Spleen (tissue), 11 donors: ENCODE data around the gene ZNF519. TPM values are rescaled to one million over a fixed set of nuclear protein-coding genes. Genes with fewer than 3 reads are reported as not detected.

Source experiments
- DNase-seq: peaks from one replicate; pipeline ENCODE4 v3.0.0-alpha.2; 2020
- H3K27ac ChIP-seq, 8 donors: fragments of 200-600 bp; sonication (generic) in 7 of 8; 1 replicate in 4 of 8; 2 replicates in 4 of 8; pipeline versions ENCODE4 v1.5.0 to v1.8.0; 2016 to 2021; ENCODE audit warnings: inconsistent platforms in 4 of 8, mild to moderate bottlenecking in 4 of 8, moderate library complexity in 1 of 8
- H3K27me3 ChIP-seq, 7 donors: fragments of 200-600 bp; sonication (generic) in 6 of 7; replicated peaks in 1 of 7; 1 replicate in 4 of 7; 2 replicates in 3 of 7; pipeline versions ENCODE4 v1.5.0 to v1.8.0; 2016 to 2021; ENCODE audit warnings: inconsistent platforms in 3 of 7, mild to moderate bottlenecking in 1 of 7
- H3K36me3 ChIP-seq, 6 donors: fragments of 200-600 bp; sonication (generic) in 5 of 6; 1 replicate in 4 of 6; 2 replicates in 2 of 6; pipeline versions ENCODE4 v1.5.0 to v1.8.0; 2016 to 2021; ENCODE audit warnings: inconsistent platforms in 2 of 6
- H3K4me1 ChIP-seq, 6 donors: fragments of 200-600 bp; sonication (generic) in 5 of 6; 1 replicate in 3 of 6; 2 replicates in 3 of 6; pipeline versions ENCODE4 v1.5.0 to v1.8.0; 2016 to 2021; ENCODE audit warnings: inconsistent platforms in 3 of 6
- H3K4me3 ChIP-seq, 8 donors: fragments of 200-600 bp; sonication (generic) in 7 of 8; 1 replicate in 4 of 8; 2 replicates in 4 of 8; pipeline versions ENCODE4 v1.5.0 to v1.8.0; 2016 to 2021; ENCODE audit warnings: inconsistent platforms in 4 of 8, mild to moderate bottlenecking in 4 of 8, moderate library complexity in 2 of 8
- H3K9me3 ChIP-seq, 8 donors: fragments of 200-600 bp; sonication (generic) in 7 of 8; 1 replicate in 4 of 8; 2 replicates in 4 of 8; pipeline versions ENCODE4 v1.5.0 to v1.8.0; 2016 to 2021; ENCODE audit warnings: inconsistent platforms in 4 of 8
- POLR2A ChIP-seq, 3 donors: fragments of 450-650 bp; IDR thresholded peaks; one replicate each; pipeline ENCODE4 v1.5.1; 2017; ENCODE audit warnings: antibody characterized with exemption in 3 of 3, mild to moderate bottlenecking in 1 of 3
- POLR2AphosphoS5 ChIP-seq, 3 donors: sonication (generic); formaldehyde crosslinking; IDR thresholded peaks; one replicate each; pipeline ENCODE4 v1.5.1; 2017; ENCODE audit warnings: antibody characterized with exemption in 3 of 3
- WGBS, 5 donors: extraction: QIAGEN DNeasy Blood & Tissue Kit in 3 of 5; methylation state at CpG; one replicate each; pipeline versions ENCODE4 v1.1.5 to v1.1.7; 2013 to 2018; 5-methylcytosine and 5-hydroxymethylcytosine counted together
- intact Hi-C: fragments of 100-400 bp; cut with DNase I; formaldehyde crosslinking; loops from one replicate; pipeline ENCODE4 v1.15.0; 2023; ENCODE audit warnings: low total_unique reads
- polyA plus RNA-seq, 3 donors: library from polyadenylated mRNA; stranded (reverse); fragments of 200-250 nt; gene quantifications; one replicate each; pipeline ENCODE4 v1.2.1, GENCODE V29; 2013
- total RNA-seq, 7 donors: library from RNA; depleted of rRNA in 3 of 7; stranded (reverse); fragments of >200 nt in 3 of 7; fragmentation: NEBNext Ultra II Directional in 4 of 7; extraction: Animal tissue kit (Norgen Biotek cat#: 25700) in 4 of 7; gene quantifications; one replicate each; pipeline versions ENCODE4 v1.1.0 to v1.2.1, GENCODE V29; 2016 to 2021
- TF ChIP-seq, protein P1 (sequence below), 11 experiments: fragments of 200-600 bp in 7 of 11; fragments of 450-650 bp in 4 of 11; sonication (generic) in 4 of 11; IDR thresholded peaks in 8 of 11; conservative IDR thresholded peaks in 3 of 11; 1 replicate in 7 of 11; 2 replicates in 4 of 11; pipeline versions ENCODE4 v1.4.0 to v1.8.0; 2016 to 2021; ENCODE audit warnings: antibody characterized with exemption in 11 of 11, inconsistent platforms in 4 of 11, mild to moderate bottlenecking in 1 of 11
- donor health status: healthy with polysubstance abuse.
- donor health status: DM: no; HTN: no; CAD: no; lungs with moderate emphysema.
- donor health status: DM: no; HTN: no; CAD: no.
- donor health status: Bipolar disorder and iron deficiency.
- donor health status: healthy.
- donor health status: DM: no; HTN: no; CAD: no.
- donor health status: DM: yes; HTN: yes; CAD: no.

ZNF519 gene
- total and polyA plus RNA-seq, 10 donors = 1.6 to 13.9 (median 7.5) TPM

DNA sequence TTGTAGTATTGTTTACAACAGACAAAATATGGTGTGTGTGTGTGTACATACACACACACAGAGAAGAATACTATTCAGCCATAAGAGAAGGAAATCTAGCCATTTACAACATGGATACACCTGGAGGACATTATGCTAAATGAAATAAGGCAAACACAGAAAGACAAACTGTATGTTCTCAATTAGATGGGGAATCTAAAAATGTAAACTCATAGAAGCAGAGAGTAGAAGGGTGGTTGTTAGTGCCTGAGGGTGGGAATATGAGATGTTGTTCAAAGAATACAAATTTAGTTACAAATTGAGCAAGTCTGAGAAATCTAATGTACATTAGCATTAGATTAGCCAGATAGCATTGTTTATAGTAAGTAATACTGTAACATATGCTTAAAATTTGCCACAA is 11.3 kb downstream of the ZNF519 start:
- no peak for DNase-seq
- TF ChIP-seq, protein P1, sequence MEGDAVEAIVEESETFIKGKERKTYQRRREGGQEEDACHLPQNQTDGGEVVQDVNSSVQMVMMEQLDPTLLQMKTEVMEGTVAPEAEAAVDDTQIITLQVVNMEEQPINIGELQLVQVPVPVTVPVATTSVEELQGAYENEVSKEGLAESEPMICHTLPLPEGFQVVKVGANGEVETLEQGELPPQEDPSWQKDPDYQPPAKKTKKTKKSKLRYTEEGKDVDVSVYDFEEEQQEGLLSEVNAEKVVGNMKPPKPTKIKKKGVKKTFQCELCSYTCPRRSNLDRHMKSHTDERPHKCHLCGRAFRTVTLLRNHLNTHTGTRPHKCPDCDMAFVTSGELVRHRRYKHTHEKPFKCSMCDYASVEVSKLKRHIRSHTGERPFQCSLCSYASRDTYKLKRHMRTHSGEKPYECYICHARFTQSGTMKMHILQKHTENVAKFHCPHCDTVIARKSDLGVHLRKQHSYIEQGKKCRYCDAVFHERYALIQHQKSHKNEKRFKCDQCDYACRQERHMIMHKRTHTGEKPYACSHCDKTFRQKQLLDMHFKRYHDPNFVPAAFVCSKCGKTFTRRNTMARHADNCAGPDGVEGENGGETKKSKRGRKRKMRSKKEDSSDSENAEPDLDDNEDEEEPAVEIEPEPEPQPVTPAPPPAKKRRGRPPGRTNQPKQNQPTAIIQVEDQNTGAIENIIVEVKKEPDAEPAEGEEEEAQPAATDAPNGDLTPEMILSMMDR (IDR thresholded peaks at IDR 0.05 in 8 of 11, conservative IDR thresholded peaks at IDR 0.05 in 3 of 11) = no peak
- TF ChIP-seq POLR2A (IDR thresholded peaks at IDR 0.05) (no peak), POLR2AphosphoS5 (IDR thresholded peaks at IDR 0.05) (no peak)
- Histone ChIP-seq H3K9me3 (peaks cover 0 to 11% (median 10%) of the 10 kb centered on the region in 8 donors), H3K4me1 (no peaks in the 10 kb centered on the region), H3K27me3 (no peaks in the 10 kb centered on the region), H3K27ac (no peak overlapping the region), H3K36me3 (peaks cover 0 to 9% (median 0%) of the 10 kb centered on the region in 6 donors), H3K4me3 (no peak overlapping the region)
- intact Hi-C loops = no loop called here

- Histone ChIP-seq H3K4me1 (no peaks in the 10 kb centered on the region), H3K27me3 (no peaks in the 10 kb centered on the region), H3K27ac (no peak overlapping the region), H3K4me3 (no peak overlapping the region), H3K36me3 (peaks cover 0 to 5% (median 0%) of the 10 kb centered on the region in 6 donors), H3K9me3 (peaks cover 0 to 34% (median 24%) of the 10 kb centered on the region in 8 donors)
- TF ChIP-seq, protein P1 (IDR thresholded peaks at IDR 0.05 in 8 of 11, conservative IDR thresholded peaks at IDR 0.05 in 3 of 11) = no peak
- no peak for TF ChIP-seq POLR2AphosphoS5 (IDR thresholded peaks at IDR 0.05)
- TF ChIP-seq POLR2A (IDR thresholded peaks at IDR 0.05) = no peak
- intact Hi-C loops = no loop called here
- no peak for DNase-seq
- 84 to 98% (median 92%) methylated on average over 2 of the region's 2 CpGs for WGBS, 5 donors
Observed at GRCh38 chr18:14117606-14118005, 14.6 kb downstream of the ZNF519 start.

DNA sequence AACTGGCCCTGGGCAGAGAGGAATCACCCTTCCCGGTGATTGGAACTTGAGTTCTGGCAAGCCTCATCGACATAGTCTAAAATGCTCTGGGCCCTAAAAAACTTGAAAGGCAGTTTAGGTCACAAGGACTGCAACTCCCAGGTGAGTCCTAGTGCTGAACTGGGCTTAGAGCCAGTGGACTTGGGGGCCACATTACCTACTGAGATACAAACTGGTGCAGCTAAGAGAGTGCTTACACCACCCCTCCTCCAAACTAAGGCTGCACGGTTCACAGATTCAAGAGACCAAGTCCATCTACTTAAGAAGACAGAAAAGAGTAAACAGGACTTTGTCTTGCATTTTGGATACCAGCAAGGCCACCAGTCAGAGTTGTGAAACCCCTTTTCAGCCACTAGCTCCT is 25.3 kb downstream of the ZNF519 start:
- intact Hi-C loops = no loop called here
- H3K27ac ChIP-seq = no peak overlapping the region
- peaks cover 0 to 33% (median 5%) of the 10 kb centered on the region in 6 donors for H3K36me3 ChIP-seq
- H3K4me1 ChIP-seq = no peaks in the 10 kb centered on the region
- no peaks in the 10 kb centered on the region for H3K27me3 ChIP-seq
- peaks cover 0 to 92% (median 79%) of the 10 kb centered on the region in 8 donors for H3K9me3 ChIP-seq
- no peak for DNase-seq
- WGBS, 5 donors = 64 to 99% (median 94%) methylated on average over 3 of the region's 3 CpGs
- H3K4me3 ChIP-seq = no peak overlapping the region
- TF ChIP-seq POLR2A (IDR thresholded peaks at IDR 0.05) = no peak
- no peak for TF ChIP-seq POLR2AphosphoS5 (IDR thresholded peaks at IDR 0.05)
- TF ChIP-seq, protein P1 (IDR thresholded peaks at IDR 0.05 in 8 of 11, conservative IDR thresholded peaks at IDR 0.05 in 3 of 11) = no peak

GRCh38 chr18:14104906-14105748 is 27.1 kb downstream of the ZNF519 start:
- DNase-seq = no peak
- Histone ChIP-seq H3K4me1 (no peaks in the 10 kb centered on the region), H3K27ac (no peak overlapping the region), H3K27me3 (no peaks in the 10 kb centered on the region), H3K4me3 (no peak overlapping the region), H3K9me3 (peaks cover 0 to 88% (median 73%) of the 10 kb centered on the region in 8 donors), H3K36me3 (peaks cover 0 to 34% (median 5%) of the 10 kb centered on the region in 6 donors)
- WGBS, 5 donors = 92 to 99% (median 95%) methylated on average over 5 of the region's 5 CpGs
- TF ChIP-seq, protein P1 (IDR thresholded peaks at IDR 0.05 in 8 of 11, conservative IDR thresholded peaks at IDR 0.05 in 3 of 11) = no peak
- TF ChIP-seq POLR2A (IDR thresholded peaks at IDR 0.05) (no peak), POLR2AphosphoS5 (IDR thresholded peaks at IDR 0.05) (no peak)
- intact Hi-C loops = no loop called here
